ENCODE data around the gene LRMDA.

The LRMDA gene

DNA sequence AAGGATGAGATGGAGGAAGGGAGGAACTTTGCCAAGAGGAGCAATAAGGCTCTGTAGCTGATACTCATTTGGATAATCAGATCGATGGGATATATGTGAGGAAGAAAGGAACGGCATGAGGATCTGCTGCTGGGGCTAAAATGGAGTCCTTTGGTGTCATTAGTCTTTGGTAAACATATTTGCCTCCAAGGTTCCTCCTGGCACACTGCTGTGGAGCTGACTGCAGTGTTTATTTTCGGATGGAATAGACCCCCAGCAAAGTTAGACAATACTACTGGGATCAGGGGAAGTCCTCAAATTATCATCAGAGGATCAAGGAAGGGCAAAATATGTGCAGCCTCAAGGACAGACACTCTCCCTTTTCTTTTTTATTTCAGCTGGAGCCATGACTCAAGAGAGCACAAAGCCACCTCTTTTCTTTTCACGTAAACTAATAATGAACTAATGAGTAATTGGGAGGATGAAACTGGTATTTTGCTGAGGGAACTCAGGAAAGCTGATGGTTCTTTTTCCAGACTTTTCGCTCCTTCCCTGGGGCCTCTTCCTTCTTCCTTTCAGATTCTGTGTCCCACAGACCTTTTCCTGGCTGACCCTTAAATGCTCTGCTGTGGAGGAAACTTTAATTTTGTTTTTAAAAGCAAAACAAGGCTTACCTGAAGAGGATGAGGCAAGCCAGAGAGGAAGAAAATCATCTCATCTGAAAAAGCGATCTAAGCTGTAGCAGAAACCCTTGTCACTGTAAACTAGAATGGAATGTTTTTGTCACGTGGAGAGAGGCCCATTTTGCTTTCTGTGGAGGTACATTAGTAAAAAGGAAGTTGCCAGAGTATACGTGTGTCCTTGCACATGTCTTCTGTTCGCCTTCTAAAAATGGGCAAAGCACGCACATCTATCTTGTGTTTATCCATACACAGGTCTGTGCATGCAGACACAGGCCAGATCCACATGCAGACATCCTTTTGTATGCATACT is 33.3 kb downstream of the LRMDA start:
- TF ChIP-seq MAX (IDR thresholded peaks at IDR 0.05) (no peak), CREB1 (IDR thresholded peaks at IDR 0.05; ENCODE audit: low read depth) (no peak), CEBPB (IDR thresholded peaks at IDR 0.05) (no peak), FOXM1 (IDR thresholded peaks at IDR 0.05; ENCODE audit: borderline replicate concordance, low read depth) (no peak), REST (IDR thresholded peaks at IDR 0.05; ENCODE audit: low read depth) (no peak), TCF12 (IDR thresholded peaks at IDR 0.05; ENCODE audit: low read depth) (no peak), TAF1 (IDR thresholded peaks at IDR 0.05; ENCODE audit: low read depth) (no peak), EP300 (IDR thresholded peaks at IDR 0.05; ENCODE audit: borderline replicate concordance) (no peak), YY1 (IDR thresholded peaks at IDR 0.05; ENCODE audit: low read depth) (no peak), RAD21 (IDR thresholded peaks at IDR 0.05; ENCODE audit: low read depth) (no peak), ZBTB7A (IDR thresholded peaks at IDR 0.05; ENCODE audit: low read depth) (no peak), NFIC (IDR thresholded peaks at IDR 0.05) (no peak)
- TF ChIP-seq, protein P1, sequence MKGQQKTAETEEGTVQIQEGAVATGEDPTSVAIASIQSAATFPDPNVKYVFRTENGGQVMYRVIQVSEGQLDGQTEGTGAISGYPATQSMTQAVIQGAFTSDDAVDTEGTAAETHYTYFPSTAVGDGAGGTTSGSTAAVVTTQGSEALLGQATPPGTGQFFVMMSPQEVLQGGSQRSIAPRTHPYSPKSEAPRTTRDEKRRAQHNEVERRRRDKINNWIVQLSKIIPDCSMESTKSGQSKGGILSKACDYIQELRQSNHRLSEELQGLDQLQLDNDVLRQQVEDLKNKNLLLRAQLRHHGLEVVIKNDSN (IDR thresholded peaks at IDR 0.05) = no peak

DNA sequence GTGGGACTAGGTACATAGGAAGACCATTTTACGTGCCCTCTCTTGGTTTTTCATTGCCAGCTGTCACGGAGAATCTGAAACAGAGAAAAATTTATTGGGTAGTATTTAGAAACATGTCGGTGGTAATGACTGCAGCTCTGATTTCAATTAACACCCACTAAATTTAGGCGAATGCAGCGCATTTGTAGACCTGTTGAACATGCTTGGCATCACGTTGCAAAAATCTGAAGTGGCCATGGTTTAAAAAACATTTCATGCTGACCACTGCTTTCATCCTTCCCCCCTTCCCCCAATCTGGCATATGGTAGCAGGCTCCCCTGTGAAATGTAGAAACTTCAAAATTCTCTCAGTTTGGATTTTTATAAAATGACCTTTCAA is 34.0 kb downstream of the LRMDA start:
- no peak for TF ChIP-seq NFIC (IDR thresholded peaks at IDR 0.05)

GRCh38 chr10:75466001-75466400 is 34.6 kb downstream of the LRMDA start:
- TF ChIP-seq FOXM1 (IDR thresholded peaks at IDR 0.05; ENCODE audit: borderline replicate concordance, low read depth) (no peak), CEBPB (IDR thresholded peaks at IDR 0.05) (no peak), TCF12 (IDR thresholded peaks at IDR 0.05; ENCODE audit: low read depth) (no peak), NFIC (IDR thresholded peaks at IDR 0.05) (no peak), CREB1 (IDR thresholded peaks at IDR 0.05; ENCODE audit: low read depth) (no peak), EGR1 (IDR thresholded peaks at IDR 0.05) (no peak), REST (IDR thresholded peaks at IDR 0.05; ENCODE audit: low read depth) (no peak), TAF1 (IDR thresholded peaks at IDR 0.05; ENCODE audit: low read depth) (no peak), MAX (IDR thresholded peaks at IDR 0.05) (no peak), EP300 (IDR thresholded peaks at IDR 0.05; ENCODE audit: borderline replicate concordance) (no peak), YY1 (IDR thresholded peaks at IDR 0.05; ENCODE audit: low read depth) (no peak), RAD21 (IDR thresholded peaks at IDR 0.05; ENCODE audit: low read depth) (no peak), ZBTB7A (IDR thresholded peaks at IDR 0.05; ENCODE audit: low read depth) (no peak)
- TF ChIP-seq, protein P1 (IDR thresholded peaks at IDR 0.05) = no peak

- TF ChIP-seq, protein P1 (IDR thresholded peaks at IDR 0.05) = no peak
Measured at GRCh38 chr10:75466886-75467285, 35.5 kb downstream of the LRMDA start.

- TF ChIP-seq TAF1 (IDR thresholded peaks at IDR 0.05; ENCODE audit: low read depth) (no peak), TCF12 (IDR thresholded peaks at IDR 0.05; ENCODE audit: low read depth) (no peak), EGR1 (IDR thresholded peaks at IDR 0.05) (no peak), CEBPB (IDR thresholded peaks at IDR 0.05) (no peak), NFIC (IDR thresholded peaks at IDR 0.05) (no peak), MAX (IDR thresholded peaks at IDR 0.05) (no peak), YY1 (IDR thresholded peaks at IDR 0.05; ENCODE audit: low read depth) (no peak), TEAD4 (IDR thresholded peaks at IDR 0.05) (no peak), EP300 (IDR thresholded peaks at IDR 0.05; ENCODE audit: borderline replicate concordance) (no peak), RAD21 (IDR thresholded peaks at IDR 0.05; ENCODE audit: low read depth) (no peak), REST (IDR thresholded peaks at IDR 0.05; ENCODE audit: low read depth) (no peak), CREB1 (IDR thresholded peaks at IDR 0.05; ENCODE audit: low read depth) (no peak)
- TF ChIP-seq, protein P1 (IDR thresholded peaks at IDR 0.05) = no peak
Measured at GRCh38 chr10:75468612-75469005, 37.2 kb downstream of the LRMDA start.

All from Ishikawa (cell line).